Colonic mucosa (tissue), 4 donors: ENCODE measurements around the gene METTL1. TPM values are rescaled to one million over a fixed set of nuclear protein-coding genes. Genes with fewer than 3 reads are reported as not detected.

Experiments
- DNase-seq: peaks from one replicate; pipeline ENCODE4 v3.0.0-alpha.2; 2020
- H3K27ac ChIP-seq: fragments of 200-600 bp; one replicate; pipeline ENCODE4 v1.8.0; 2021
- H3K27me3 ChIP-seq: fragments of 200-600 bp; one replicate; pipeline ENCODE4 v1.8.0; 2021
- H3K36me3 ChIP-seq: fragments of 200-600 bp; one replicate; pipeline ENCODE4 v1.8.0; 2021
- H3K4me1 ChIP-seq: fragments of 200-600 bp; one replicate; pipeline ENCODE4 v1.8.0; 2021; ENCODE audit warnings: mild to moderate bottlenecking
- H3K4me3 ChIP-seq: fragments of 200-600 bp; one replicate; pipeline ENCODE4 v1.8.0; 2021
- H3K9ac ChIP-seq, 2 donors: one replicate each; pipeline ENCODE4 v1.7.0; 2013; ENCODE audit warnings: control low read depth in 2 of 2, low read depth in 2 of 2, low read length in 2 of 2
- H3K9me3 ChIP-seq: fragments of 200-600 bp; one replicate; pipeline ENCODE4 v1.8.0; 2021
- CTCF ChIP-seq: fragments of 200-600 bp; IDR thresholded peaks from one replicate; pipeline ENCODE4 v1.8.0; 2022; ENCODE audit warnings: antibody characterized with exemption, mild to moderate bottlenecking
- intact Hi-C: fragments of 100-400 bp; cut with DNase I; formaldehyde crosslinking; loops from one replicate; pipeline ENCODE4 v1.14.1; 2022
- total RNA-seq, 2 donors: library from RNA; stranded (reverse); fragmentation: NEBNext Ultra II Directional in 1 of 2; extraction: Animal tissue kit (Norgen Biotek cat#: 25700) in 1 of 2; gene quantifications; one replicate each; pipeline ENCODE4 v1.2.1, GENCODE V29; 2021
- donor health status: healthy.
- donor health status: DM: no; HTN: no; CAD: no.
- donor health status: DM: no; HTN: no; CAD: no.

The METTL1 gene
- total RNA-seq, 2 donors from 2014 or later = 7.1 to 18.9 TPM

DNA sequence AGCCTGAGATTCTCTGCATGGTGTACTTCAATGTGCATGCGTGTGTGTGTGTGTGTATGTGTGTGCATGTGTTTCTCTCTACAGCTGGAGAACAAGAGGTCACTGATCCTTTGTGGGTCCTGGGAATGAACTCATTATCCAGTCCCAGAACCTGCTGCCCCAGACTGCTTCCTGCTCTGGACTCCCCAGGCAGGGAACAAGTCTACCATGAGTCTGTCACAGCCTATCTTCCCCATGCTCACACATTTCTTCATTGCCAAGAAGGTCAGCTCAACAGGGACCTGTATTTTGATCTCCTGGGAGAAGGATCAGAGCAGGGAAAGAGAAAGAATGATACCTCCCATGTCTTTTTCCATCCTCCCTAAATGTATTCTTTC, 30.5 kb downstream of the METTL1 start:
- H3K9me3 ChIP-seq = no peaks in the 10 kb centered on the region
- intact Hi-C loops = no loop called here
- DNase-seq = no peak
- TF ChIP-seq CTCF = no peak
- peak overlapping the region; percentile 48 for H3K27ac ChIP-seq
- H3K9ac ChIP-seq = peak overlapping the region in 1 of 2 donors; percentile 10
- peak overlapping the region; percentile 21 for H3K4me3 ChIP-seq
- peaks cover 5% of the 10 kb centered on the region for H3K4me1 ChIP-seq
- peaks cover 45% of the 10 kb centered on the region for H3K27me3 ChIP-seq
- no peaks in the 10 kb centered on the region for H3K36me3 ChIP-seq

DNA sequence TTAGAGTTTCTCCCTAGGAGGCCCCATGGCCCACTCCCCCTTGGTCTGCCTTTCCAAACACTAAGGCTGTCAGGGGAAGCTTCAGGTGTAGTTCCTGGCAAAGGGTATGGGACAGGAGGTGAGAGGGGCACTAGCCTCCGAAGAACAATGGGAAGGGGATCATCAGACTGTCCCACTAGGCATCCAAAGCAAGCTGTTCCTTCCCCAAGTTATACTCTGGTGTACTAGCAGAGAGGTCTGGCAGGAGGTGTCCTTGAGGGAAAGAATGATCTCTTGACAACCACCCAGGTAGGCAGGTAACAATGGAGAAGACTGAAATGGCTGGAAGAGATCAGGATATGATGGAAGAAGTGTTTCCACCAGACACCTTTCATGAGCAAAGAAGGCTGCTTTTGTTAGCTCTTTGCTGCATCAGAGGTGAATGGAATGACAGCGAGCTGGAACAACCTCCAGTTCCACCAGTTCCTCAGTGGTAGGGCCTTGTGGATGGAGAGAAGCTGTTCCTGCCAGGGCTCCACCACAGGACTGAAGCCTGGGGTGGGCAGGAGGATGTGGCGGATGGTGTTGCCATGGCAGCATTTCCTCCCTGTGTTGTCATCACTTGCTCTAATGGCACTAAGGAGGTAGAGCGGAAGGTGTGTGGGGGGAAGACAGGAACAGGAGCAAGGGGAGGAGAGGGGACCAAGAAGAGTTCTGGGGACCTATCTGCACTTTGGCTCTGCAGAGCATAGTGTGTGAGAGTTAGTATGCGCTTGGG, 31.1 kb downstream of the METTL1 start:
- TF ChIP-seq CTCF = no peak
- no peak for DNase-seq
- Histone ChIP-seq H3K9me3 (no peaks in the 10 kb centered on the region), H3K27ac (no peak overlapping the region), H3K27me3 (peaks cover 51% of the 10 kb centered on the region), H3K4me3 (peak overlapping the region; percentile 21), H3K4me1 (peaks cover 5% of the 10 kb centered on the region), H3K36me3 (no peaks in the 10 kb centered on the region), H3K9ac (peak overlapping the region in 1 of 2 donors; percentile 10)
- intact Hi-C loops = no loop called here

- Histone ChIP-seq H3K27ac (no peak overlapping the region), H3K36me3 (no peaks in the 10 kb centered on the region), H3K4me3 (no peak overlapping the region), H3K4me1 (peaks cover 5% of the 10 kb centered on the region), H3K9me3 (no peaks in the 10 kb centered on the region), H3K27me3 (peaks cover 58% of the 10 kb centered on the region), H3K9ac (no peak overlapping the region)
- TF ChIP-seq CTCF = no peak
- intact Hi-C loops = no loop called here
- no peak for DNase-seq
Observed at GRCh38 chr12:57739914-57740538, 31.9 kb downstream of the METTL1 start.

- no peak overlapping the region for H3K9ac ChIP-seq
- peaks cover 58% of the 10 kb centered on the region for H3K27me3 ChIP-seq
- no peak for TF ChIP-seq CTCF
- H3K4me3 ChIP-seq = no peak overlapping the region
- intact Hi-C loops = no loop called here
- no peaks in the 10 kb centered on the region for H3K9me3 ChIP-seq
- no peaks in the 10 kb centered on the region for H3K36me3 ChIP-seq
- peaks cover 5% of the 10 kb centered on the region for H3K4me1 ChIP-seq
- no peak overlapping the region for H3K27ac ChIP-seq
- no peak for DNase-seq
Observed at GRCh38 chr12:57739387-57739786, 32.5 kb downstream of the METTL1 start.

DNA sequence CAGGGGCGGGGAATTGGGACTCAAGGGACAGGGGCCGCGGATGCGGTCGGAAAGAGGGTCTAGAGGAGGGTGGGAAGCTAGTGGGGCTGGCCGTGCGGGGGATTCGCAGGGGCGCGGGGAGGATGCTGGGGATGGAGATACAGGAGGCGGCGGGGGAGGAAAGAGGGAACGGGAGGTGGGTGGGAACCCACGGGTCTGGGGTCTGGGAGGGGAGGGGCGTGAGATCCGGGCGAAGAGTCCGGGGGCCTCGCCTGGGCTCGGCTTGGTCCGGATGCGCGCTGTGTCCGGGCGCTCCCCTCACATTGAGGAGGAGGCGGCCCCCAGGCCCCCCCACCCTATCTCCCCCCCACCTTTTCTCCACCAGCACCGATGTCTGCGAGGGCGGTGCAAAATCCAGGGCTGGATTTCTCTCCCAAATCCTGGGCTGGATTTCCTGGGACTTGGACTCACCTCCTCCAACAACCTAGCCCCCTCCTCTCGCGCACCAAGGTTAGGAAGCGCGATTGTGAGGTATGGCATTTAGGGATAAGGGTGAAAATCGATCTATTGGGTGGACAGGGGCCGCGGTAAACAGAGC, 33.2 kb downstream of the METTL1 start, which contains the start of gene AGAP2:
TSS of gene AGAP2 (minus strand) at position 82 of the 577 bp plus-strand sequence. CDS start 496 bp downstream, outside the sequence.
- no peaks in the 10 kb centered on the region for H3K9me3 ChIP-seq
- H3K4me1 ChIP-seq = peaks cover 5% of the 10 kb centered on the region
- DNase-seq = no peak
- H3K27me3 ChIP-seq = peaks cover 58% of the 10 kb centered on the region
- no peak within 1 kb of the TSS for H3K27ac ChIP-seq
- intact Hi-C loops = no loop called here
- no peaks in the 10 kb centered on the region for H3K36me3 ChIP-seq
- peak within 1 kb of the TSS; percentile 5 for H3K4me3 ChIP-seq
- no peak within 1 kb of the TSS for H3K9ac ChIP-seq
- no peak for TF ChIP-seq CTCF
